Stimulated activated CD4-positive, alpha-beta T cell treated with anti-CD3 and anti-CD28 coated beads, Interleukin-12 subunit alpha, Interleukin-12 subunit beta, amount 100 ng/mL, for 24 hours (primary cell): ENCODE data around the gene TIA1.
"Not testable (repeated sequence)": the region's sequence is repeated elsewhere in the genome, so short reads cannot be mapped to it uniquely, and the experiment has no call there.

Experiments
- DNase-seq, 2 experiments: peaks; one replicate each; pipeline ENCODE4 v3.0.0-alpha.2; 2020; ENCODE audit warnings: low read depth in 2 of 2

Gene TIA1

GRCh38 chr2:70223305-70223704 is 25.1 kb downstream of the TIA1 start:
- not testable (repeated sequence) for DNase-seq

GRCh38 chr2:70214953-70215549 is 33.4 kb downstream of the TIA1 start:
- no peak for DNase-seq

GRCh38 chr2:70214365-70214764 is 34.1 kb downstream of the TIA1 start:
- DNase-seq: no peak

GRCh38 chr2:70212298-70212932 is 36.0 kb downstream of the TIA1 start:
- DNase-seq: no peak

GRCh38 chr2:70211595-70211994 is 36.8 kb downstream of the TIA1 start:
- no peak for DNase-seq

GRCh38 chr2:70204452-70204851 is 44.0 kb downstream of the TIA1 start:
- no peak for DNase-seq

GRCh38 chr2:70203086-70203485 is 45.3 kb downstream of the TIA1 start:
- DNase-seq: no peak

GRCh38 chr2:70202236-70202806 is 46.1 kb downstream of the TIA1 start:
- DNase-seq: no peak

GRCh38 chr2:70201831-70202230 is 46.6 kb downstream of the TIA1 start:
- DNase-seq: no peak

GRCh38 chr2:70201225-70201768 is 47.1 kb downstream of the TIA1 start:
- DNase-seq: no peak

GRCh38 chr2:70199320-70199864 is 49.0 kb downstream of the TIA1 start:
- DNase-seq: no peak

- DNase-seq: no peak
Observed at GRCh38 chr2:70192516-70192915, 55.9 kb downstream of the TIA1 start.

- no peak for DNase-seq
Observed at GRCh38 chr2:70191244-70191735, 57.1 kb downstream of the TIA1 start.

GRCh38 chr2:70190418-70191243 is 57.8 kb downstream of the TIA1 start, which contains the start of gene C2orf42:
Gene C2orf42, minus strand, starts transcription at chr2:70191019. Its CDS starts 9,034 bp downstream, at chr2:70181985.
- peak; percentile 93 to 95 for DNase-seq

GRCh38 chr2:70188460-70188859 is 60.0 kb downstream of the TIA1 start:
- no peak for DNase-seq

- not testable (repeated sequence) for DNase-seq
Observed at GRCh38 chr2:70187170-70187569, 61.3 kb downstream of the TIA1 start.

- DNase-seq: no peak
Observed at GRCh38 chr2:70182689-70183088, 65.7 kb downstream of the TIA1 start.

- DNase-seq: no peak
Observed at GRCh38 chr2:70181363-70181956, 67.0 kb downstream of the TIA1 start.

- no peak for DNase-seq
Observed at GRCh38 chr2:70173520-70173919, 74.9 kb downstream of the TIA1 start.

GRCh38 chr2:70169654-70170245 is 78.7 kb downstream of the TIA1 start:
- DNase-seq: not testable (repeated sequence)

- no peak for DNase-seq
Observed at GRCh38 chr2:70161069-70161534, 87.3 kb downstream of the TIA1 start.
